ENCODE results near the gene DAPL1. TPM values are rescaled to one million over a fixed set of nuclear protein-coding genes. Genes with fewer than 3 reads are reported as not detected.
A peak's percentile ranks its signal among the peaks of the same experiment; 100 is the strongest.

Gene DAPL1
- total RNA-seq, 4 donors from 2014 or later = 1.5 TPM; not detected in 3

DNA sequence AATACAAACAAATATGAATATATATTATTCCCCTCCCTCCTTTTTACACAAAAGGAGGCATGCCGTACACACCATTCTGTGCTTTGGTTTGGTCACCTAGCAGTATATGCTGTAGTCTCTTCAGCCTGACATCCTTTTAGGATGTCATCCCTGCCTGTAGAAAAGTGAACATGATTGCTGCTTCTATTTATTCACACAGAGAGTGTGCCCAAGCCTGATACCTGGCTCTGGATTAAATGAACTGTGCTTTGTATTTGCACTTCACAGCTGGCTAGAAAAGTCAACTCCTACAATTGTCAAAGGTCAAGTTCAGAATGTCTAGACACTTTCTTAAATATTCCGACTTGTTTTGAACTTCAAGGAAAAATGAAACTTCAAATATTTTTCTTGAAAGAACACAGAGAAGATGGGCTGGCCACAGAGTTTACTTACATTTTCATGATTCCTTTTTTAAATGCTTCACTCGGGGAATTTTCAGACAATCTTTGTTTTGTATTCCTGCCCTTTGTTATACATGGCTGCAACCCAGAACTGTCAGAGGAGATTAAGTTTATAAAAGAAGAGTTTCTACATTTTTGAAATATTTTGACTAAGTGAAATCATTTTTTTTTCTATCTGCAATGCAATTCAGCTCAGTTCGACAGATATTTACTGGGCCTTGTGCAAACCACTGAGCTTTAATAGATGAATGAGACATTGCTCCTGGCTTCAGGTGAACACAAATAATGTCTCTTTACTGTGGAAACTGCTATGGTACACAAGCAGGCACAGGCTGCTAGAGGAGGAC, 33.5 kb downstream of the DAPL1 start:
- peak; percentile 55 for ATAC-seq (ENCODE audit: low FRiP score)
- no peak for DNase-seq (ENCODE audit: low spot score)
- TF ChIP-seq, protein P1, sequence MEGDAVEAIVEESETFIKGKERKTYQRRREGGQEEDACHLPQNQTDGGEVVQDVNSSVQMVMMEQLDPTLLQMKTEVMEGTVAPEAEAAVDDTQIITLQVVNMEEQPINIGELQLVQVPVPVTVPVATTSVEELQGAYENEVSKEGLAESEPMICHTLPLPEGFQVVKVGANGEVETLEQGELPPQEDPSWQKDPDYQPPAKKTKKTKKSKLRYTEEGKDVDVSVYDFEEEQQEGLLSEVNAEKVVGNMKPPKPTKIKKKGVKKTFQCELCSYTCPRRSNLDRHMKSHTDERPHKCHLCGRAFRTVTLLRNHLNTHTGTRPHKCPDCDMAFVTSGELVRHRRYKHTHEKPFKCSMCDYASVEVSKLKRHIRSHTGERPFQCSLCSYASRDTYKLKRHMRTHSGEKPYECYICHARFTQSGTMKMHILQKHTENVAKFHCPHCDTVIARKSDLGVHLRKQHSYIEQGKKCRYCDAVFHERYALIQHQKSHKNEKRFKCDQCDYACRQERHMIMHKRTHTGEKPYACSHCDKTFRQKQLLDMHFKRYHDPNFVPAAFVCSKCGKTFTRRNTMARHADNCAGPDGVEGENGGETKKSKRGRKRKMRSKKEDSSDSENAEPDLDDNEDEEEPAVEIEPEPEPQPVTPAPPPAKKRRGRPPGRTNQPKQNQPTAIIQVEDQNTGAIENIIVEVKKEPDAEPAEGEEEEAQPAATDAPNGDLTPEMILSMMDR (IDR thresholded peaks at IDR 0.05) = no peak

DNA sequence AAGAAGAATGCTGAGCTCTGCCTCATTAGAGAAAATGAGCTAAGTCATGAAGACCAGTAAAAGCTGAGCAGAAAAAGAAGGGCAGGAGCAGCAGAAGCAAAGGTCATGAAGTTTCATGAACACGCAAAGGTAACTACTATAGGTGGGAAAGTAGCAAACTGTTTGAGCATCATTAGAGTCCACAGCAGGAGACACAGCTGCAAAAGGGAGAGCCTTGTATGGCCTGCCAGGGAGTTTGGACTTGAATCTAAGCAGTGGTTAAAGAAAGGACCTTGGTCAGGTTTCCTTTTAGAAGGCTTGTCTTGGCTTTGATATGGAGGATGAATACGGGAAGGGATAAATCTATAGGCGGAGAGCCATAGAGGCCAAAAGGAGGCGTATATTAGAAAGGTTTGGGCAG, 34.0 kb downstream of the DAPL1 start:
- TF ChIP-seq, protein P1 (IDR thresholded peaks at IDR 0.05) = no peak
- no peak for ATAC-seq (ENCODE audit: low FRiP score)
- no peak for DNase-seq (ENCODE audit: low spot score)

DNA sequence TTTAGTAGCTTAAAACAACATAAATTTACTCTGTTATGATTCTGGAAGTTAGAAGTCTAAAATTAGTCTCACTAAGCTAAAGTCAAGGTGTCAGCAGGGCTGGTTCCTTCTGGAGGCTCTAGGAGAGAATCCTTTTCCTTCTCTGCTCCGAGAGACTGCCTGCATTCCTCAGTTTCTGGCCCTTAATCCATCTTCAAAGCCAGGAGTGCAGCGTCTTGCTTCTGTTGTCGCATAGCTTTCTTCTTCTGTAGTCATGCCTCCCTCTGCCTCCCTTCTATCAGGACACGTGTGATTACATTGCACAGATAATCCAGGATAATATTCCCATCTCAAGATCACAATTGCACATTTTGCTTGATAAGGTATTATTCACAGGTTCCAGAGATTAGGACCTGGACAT, 35.1 kb downstream of the DAPL1 start:
- TF ChIP-seq, protein P1 (IDR thresholded peaks at IDR 0.05) = no peak
- no peak for DNase-seq (ENCODE audit: low spot score)
- no peak for ATAC-seq (ENCODE audit: low FRiP score)

DNA sequence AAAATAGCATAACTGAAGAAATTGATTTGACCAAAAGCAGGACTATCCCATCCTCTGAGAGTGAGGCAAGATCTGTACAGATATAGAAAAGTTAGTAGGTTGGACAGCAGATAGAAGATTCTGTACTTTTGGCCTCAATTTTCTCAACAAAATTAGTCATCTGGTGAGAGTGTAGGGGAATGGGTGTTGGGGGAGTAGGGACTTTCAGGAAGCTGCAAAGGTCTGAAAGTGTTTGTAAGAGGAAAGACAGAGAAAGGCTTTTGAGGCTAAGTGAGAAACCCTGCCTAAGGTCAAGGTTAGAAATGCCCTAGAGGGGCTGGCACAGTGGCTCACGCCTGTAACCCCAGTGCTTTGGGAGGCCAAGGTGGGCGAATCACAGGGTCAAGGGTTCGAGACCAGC, 40.3 kb downstream of the DAPL1 start:
- TF ChIP-seq, protein P1 (IDR thresholded peaks at IDR 0.05) = no peak
- ATAC-seq (ENCODE audit: low FRiP score) = no peak
- no peak for DNase-seq (ENCODE audit: low spot score)

DNA sequence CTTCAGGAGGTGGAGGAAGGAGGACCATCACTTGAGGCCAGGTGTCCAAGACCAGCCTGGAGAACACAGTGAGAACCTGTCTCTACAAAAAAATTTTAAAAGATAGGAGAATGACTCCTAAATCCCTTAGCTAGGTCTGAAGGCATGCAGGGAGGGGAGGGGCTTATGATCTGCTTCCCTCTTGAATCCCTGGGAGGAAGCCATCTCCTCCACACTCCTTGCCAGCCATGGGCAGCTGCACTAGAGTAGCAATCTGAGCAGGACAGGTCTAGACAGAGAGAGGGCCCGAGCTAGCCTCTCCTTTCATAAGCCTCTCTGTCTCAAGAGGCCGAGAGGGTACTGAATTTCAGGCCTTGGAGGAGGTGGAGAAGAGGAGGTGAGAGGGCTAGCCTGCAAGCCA, 42.5 kb downstream of the DAPL1 start:
- TF ChIP-seq, protein P1 (IDR thresholded peaks at IDR 0.05) = no peak
- DNase-seq (ENCODE audit: low spot score) (no peak), ATAC-seq (ENCODE audit: low FRiP score) (no peak)

DNA sequence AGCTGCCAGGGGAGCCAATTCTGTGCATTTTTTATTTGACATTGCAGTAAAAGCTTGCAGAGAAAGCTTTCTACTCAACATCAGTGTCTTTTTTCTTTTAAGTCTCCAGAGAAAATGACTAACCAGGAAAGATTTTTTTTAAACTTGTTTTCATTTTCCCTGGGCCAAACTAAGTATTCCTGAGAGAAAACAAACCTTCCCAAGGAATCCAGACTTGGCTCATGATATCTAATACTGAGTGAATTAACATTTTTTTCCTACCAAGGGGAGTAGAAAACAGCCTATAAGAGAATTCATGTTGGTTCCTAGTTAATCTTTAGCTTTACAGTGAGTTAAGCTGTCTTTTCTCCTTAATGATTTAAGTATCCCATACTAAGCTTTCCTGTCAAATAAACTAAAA, 46.7 kb downstream of the DAPL1 start:
- TF ChIP-seq, protein P1 (IDR thresholded peaks at IDR 0.05) = no peak
- ATAC-seq (ENCODE audit: low FRiP score) = no peak
- no peak for DNase-seq (ENCODE audit: low spot score)

DNA sequence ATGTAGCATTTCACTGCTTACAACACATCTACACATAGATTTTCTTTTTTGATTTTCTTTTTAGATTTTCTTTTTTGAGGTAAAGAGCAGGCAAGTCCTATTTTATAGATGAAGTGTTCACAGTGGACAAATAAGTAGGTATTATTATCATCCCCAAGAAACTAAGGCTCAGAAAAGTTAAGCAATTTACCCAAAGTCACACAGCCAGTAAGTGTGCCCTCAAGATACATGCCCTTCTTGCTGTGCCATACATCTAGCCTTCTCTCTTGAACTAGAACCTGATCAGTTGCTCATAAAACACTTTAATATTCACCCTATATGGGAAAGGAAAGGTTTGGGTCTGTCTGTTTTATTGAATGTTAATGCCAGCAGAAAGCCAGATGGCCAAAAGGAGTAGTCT, 50.3 kb downstream of the DAPL1 start:
- no peak for ATAC-seq (ENCODE audit: low FRiP score)
- TF ChIP-seq, protein P1 (IDR thresholded peaks at IDR 0.05) = no peak
- no peak for DNase-seq (ENCODE audit: low spot score)
